ENCODE measurements around the gene PCDH15.

The PCDH15 gene

DNA sequence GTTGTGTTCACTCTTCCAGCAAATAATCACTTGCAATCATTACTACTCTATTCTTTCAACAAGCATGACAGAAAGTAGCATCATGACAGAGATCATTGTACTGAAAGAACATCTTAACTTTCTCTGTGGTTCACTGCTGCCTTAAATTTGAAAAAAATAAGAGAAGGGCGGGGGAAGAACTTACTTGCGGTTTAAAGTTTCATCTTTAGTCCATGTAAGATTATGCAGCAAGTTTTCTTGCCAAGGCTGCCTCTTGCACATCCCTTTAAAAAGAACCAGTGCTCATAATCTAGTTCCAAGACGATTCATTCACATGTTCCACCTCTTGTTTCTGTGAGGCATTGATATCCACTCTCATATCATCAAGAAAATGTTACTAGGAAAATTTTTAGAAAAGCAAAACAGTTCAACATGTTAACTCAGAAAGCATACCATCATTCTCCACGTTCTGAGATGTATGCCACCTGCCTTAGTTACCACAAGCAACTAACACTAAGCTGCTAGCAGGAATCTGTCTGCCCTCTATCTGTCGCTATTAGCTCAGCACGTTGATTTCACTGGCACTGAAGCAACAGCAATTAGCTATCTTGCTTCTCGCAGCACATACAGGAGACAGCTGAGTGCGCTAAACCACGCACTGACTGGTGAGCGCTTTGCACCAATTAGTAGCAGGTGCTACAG lies at the start of gene PCDH15:
TSS of gene PCDH15 (minus strand) at position 491 of the 681 bp plus-strand sequence. CDS start 136,969 bp downstream, outside the sequence.
- DNase-seq, result no peak

DNA sequence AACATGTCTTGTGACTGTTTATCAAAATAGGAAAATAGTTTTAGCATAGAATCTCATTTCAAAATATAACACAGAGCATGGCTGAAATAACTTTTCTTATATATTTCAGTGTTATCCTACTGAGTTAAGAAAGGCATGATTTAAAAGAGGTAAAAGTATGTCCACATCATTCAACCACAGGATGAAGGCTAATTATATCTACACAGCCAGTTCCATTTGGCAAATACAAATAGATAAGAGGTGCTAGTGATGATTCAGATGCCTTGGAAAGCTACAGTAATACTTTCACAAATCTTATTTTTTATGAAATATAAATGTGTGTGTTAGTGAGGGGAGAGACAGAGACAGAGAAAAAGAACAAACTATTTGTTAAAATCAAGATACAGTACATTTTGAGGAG lies 42.9 kb upstream of the PCDH15 start:
- no peak for DNase-seq

DNA sequence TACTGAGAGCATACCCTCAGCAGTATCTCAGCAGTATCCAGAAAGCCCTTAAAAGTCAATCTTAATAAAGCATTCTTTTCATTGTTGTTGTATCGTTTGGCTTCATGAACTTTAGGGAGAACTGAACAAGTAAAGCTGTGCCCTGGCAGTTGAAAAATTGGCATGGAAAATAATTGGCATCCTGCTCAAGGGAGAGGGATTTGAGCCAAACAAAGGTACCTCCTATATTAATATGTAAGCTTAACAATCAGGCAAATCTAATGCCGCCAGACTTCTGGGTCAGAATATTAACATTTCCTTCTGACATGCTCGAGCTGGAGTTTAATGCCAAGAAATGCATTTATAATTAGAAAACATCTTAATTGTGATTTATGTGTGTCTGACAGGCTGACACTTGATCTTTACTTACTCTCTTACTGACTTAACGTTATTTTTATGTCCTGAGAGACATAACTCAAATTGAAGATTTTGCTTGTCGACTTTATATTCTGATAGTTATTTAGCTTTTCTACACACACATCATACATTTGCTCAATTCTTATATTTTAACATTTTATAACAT lies 42.1 kb upstream of the PCDH15 start:
- no peak for DNase-seq

DNA sequence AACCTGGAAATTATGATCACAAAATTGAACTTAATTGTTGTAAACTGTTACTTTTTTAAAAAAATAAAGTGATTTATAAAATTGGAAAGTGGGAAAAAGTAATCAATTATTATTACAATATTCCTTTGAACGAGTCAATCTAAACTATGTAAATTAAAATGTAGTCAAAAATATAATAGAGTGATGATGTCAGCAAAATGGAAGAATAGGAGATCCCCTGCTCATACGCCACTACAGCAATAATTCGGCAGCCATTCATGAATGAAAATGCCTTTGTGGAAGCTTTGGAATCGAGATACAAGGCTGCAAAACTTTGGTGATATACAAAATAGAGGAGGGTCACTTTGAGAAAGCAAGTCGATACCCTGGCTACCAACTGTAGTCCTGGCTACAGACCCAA lies 36.4 kb upstream of the PCDH15 start:
- DNase-seq, result no peak

DNA sequence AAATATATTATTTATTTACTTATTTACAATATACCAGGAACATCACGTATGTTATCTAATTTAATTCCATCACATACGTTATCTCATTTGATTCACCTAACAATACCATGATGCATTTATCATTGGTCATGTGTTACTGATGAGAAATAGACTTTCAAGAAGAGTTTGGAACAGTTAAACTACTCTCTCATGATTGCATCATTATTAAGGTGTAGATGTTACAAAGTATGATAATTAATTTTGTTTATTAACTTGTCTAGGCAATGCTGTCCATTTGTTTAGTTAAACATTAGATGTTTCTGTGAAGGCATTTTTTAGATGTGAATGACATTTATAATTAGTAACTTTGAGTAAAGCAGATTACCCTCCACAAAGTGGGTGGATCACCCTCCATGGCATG lies 32.0 kb upstream of the PCDH15 start:
- no peak for DNase-seq

DNA sequence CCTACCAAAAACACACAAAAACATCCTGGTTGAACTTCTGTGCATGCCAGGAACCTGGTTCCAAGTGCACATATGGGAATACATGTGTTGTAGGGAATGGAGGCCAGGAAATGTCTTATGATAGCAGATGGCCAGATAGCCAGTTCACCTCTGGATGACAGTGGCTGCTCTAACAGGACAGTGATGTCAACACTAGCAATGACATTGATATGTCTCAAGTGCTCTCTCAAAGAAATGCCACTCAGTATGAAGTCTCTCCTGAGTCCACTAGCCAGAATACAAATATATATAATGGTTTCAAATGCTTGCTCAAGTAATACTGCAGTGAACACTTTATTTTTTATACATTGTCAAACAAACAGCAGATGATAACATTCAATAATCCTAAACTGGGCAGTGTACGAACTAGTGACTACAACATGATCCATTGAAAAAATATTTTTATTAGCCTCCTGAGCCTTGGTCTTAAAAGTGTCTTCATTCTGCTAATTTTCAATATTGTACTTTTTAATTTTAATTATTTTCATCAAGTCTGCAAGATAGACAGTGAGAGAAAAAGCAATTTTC lies 26.0 kb upstream of the PCDH15 start:
- no peak for DNase-seq

DNA sequence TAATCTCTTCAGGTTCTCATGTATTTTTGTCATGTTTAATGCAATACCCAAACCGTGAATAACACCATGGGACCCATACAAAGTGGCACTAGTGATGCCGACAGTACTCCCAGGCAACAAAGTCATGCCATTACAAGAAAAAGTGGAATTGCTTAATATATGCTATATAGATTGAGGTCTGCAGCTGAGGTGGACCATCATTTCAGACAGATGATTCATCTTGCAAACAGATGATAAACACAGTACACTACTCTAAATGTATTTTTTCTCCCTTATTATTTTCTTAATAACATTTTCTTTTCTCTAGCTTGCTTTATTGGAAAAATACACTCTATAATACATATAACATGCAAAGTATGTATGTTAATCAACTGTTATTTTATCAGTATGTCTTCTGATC lies 14.6 kb upstream of the PCDH15 start:
- DNase-seq, result no peak

DNA sequence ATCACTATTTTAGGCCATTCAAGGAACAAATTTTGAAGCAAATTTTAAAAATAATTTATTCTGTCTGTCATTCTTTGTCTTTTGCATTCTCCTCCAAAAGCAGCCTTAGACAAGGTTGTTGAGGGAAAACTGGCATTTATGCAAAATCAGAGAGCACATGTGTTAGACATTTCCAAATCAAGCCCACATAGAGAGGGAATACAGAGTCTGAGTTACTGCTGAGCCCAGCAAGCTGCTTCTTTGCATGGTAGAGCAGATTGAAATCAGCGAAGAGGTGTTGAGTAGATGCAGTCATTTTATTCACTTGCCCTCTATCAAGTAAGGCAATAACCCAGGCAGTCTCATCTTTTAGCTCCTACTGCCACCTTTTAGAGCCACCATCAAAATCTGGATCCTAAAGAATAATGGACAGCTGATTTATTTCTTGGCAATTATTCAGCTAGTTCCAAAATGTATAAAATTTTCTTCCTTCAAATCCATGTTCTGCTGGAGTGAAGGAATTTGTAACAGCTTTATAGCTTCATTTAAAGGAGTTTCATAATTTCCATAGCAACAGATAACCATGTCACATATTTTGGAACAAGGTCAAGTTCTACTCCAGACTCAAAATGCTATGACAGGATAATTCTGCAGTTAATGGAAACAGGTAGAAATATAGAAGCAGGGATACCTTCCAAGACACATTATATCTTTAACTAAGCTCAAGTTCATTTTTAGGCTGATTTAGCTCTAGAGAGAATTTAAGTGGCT lies 7.3 kb upstream of the PCDH15 start:
- DNase-seq, result no peak

DNA sequence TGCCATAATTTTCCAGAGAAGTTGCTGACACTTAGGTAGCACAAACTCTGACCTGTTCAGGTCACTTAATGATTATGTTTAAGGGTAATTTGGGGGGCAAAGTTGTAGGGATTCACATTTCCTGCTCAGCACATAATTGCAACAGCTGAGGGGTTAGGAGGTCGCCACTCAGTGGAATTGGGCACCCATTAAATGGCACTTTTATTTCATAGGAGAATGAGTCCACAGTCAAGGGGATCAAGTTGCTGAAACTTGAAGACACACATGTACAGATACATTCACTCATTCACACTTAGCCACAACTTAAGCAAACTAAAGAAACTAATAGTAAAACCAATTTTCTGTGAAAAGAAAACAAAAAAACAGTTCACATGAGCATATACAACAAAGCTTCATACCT lies 1.5 kb downstream of the PCDH15 start:
- DNase-seq, result no peak

DNA sequence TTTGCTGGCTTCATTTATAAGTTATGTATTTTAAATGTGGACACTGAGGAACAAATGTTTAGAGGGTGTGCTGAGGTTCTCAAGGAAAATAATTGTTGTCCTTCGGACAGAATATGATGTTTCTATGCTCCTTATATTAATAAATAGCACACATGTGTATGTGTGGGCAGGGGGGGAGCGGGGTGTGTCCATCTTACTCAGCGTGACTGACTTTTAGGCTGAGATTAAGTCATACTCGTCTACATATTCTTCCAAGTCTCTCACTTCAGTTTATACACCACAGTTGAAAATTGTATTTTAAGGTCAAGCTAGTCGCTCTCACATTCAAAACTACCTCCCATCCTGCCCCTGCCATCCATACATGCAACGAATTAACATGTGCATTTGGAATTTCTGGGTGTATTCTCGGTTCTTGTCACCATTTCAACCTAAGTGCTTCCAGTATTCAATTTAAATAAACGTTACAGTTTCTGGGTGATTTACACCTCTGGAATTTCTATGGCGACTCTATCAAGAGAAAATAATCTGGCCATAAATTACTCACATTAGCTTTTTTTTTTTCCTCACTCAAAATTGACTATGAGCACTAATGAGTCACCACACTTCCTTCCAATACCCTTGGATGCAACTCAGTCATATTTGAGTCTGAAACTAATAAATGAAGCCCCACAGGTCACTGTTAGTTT lies 3.3 kb downstream of the PCDH15 start:
- no peak for DNase-seq

DNA sequence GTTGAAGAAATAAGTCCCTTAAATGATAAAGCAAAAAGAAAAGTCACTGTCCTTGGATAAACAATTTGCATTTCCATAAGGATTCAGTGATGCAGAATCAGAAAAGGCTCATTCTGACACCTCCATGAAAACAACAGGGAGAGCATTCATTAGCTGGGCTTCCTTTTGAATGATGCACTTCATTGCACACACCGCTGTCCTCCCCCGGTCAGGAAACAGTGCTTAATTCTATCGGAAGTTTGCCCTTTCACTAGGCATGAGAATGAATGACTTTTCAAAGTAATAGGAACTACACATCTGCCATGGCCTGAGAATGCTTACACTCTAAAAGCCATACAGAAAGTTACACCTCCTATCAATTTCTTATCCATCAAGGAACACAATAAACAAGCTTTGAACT lies 4.2 kb downstream of the PCDH15 start:
- DNase-seq, result no peak

DNA sequence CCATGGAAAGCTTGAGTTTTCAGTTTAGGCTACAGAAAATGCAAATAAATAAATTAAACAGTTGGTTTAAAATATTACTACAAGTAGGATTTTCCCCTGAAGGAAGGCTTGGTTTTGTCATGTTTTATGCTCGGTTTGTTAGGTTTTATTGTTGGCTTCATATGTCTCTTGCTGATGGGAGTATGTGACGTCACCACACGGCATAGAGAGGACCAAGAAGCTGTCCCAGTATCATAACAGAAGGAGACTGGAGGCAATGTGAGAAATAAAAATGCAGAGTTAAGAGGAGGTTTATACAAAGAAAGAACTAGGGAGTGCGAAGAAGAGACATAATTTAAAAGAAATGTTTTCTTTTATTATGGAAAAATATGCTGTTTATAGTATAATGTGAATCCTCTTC lies 24.4 kb downstream of the PCDH15 start:
- DNase-seq, result no peak

DNA sequence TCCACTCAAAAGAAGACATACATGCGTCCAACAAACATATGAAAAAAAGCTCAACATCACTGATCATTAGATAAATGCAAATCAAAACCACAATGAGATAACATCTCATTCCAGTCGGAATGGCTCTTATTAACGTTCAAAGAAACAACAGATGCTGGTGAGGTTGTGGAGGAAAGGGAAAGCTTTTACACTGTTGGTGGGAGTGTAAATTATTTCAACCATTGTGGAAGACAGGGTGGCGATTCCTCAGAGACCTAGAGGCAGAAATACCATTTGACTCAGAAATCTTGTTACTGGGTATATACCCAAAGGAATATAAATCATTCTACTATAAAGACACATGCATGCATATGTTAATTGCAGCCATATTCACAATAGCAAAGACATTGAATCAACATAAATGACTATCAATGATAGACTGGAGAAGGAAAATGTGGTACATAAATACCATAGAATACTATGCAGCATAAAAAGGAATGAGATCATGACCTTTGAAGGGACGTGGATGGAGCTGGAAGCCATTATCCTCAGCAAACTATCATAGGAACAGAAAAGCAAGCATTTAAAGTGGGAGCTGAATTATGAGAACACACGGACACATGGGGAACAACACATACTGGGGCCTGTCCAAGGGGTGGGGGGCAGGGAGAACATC lies 28.4 kb downstream of the PCDH15 start:
- DNase-seq, result no peak

DNA sequence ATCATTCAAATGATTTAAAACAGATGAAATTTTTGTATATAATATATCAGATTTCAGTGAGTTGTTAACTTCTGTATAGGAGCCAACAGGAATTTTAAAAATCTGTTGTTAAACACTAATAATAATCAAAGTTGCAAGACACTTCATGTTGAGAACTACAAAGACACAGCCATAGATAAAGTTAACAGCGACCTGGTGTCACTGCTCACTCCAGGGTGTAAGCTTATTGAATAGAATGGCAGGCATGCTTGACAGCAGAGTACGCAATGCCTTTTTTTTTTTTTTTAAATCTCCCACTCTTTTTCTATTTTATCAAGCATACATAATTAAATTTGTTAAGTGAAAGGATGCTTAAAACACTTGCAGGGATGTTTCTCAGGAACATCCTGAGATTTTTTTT lies 32.0 kb downstream of the PCDH15 start:
- DNase-seq, result no peak

DNA sequence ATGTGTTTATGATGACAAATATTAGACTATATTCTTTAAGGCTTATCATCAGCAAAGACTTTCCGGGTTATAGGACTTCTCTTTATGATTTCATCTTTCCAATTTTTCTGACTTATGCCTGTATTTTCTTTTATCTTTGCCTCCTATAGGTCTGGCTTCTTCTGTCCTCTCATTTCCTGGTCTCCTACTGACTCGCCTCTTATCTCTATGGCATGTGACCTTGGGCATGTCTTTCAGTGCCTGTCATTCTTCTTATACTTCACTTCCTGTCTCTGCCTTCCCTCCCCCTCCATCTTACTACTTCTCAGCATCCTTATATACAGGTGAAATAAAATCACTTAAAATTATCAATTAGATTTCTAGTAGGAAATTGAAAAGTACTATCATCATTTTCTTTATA lies 42.2 kb downstream of the PCDH15 start:
- DNase-seq, result no peak

DNA sequence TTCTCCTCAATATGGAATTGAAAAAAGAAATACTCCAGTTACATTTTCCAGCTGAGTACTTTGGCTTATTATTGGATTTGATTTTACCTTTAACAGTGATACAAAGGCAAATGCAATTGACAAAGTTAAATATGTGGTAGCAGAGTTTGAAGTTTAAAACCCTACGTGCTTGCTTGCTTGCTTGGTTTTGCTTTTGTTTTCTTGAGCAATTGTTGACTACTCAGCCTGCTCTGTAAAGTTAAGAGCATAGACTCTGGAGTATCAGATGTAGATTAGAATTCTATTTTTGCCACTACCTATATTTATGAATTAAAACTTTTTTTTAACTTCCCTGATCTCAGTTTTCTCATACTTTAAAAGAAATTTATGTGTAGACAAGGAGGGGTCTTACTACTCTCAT lies 51.4 kb downstream of the PCDH15 start:
- no peak for DNase-seq

DNA sequence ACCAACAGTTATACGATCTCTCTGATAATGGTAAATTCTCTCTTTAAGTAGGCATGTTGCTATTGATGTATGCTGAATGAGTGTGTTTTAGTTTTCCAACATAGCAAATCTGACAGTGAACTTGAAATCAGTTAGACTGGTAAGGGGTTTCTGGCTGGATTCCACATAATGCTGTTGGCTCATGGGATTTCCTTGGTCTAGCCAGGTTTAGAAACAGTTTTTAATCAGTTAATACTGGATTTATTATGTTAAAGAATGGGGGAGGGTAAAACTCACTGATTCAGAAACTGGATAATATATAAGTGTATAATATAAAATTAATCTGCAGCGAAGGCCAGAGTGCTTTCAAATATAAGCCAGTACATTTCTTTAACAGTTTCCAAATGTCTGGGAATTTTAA lies 55.6 kb downstream of the PCDH15 start:
- no peak for DNase-seq

DNA sequence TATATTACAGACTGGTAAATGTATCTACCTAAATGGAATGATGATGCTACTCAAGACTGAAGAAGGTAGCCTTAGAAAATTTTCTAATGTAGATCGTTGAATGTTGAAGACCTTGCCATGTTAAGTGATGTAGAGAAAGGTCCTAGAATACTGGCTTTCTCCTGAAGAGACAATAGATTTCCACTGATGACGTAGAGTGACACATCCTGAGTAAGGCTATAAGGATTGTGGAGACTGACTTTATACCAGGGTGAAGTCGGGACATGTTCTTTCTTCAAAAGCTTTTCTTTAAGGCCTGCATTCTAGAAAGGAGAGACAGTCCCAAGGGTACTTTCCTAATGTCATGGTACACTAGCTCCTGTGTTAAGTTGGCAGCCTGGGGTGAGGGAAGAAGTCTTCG lies 58.6 kb downstream of the PCDH15 start:
- no peak for DNase-seq

DNA sequence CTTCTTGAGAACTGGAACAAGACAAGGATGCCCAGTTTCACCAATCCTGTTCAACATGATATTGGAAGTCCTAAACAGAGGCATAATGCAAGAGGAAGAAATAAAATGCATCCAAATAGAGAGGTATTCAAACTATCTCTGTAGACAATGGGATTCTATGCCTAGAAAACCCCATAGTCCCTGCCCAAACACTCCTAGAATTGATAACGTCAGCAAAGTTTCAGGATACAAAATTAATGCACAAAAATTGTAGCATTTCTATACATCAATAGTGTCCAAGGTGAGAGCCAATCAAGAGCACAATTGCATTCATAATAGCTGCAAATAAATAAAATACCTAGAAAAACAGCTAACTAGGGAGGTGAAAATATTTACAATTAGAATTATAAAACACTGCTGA lies 72.5 kb downstream of the PCDH15 start:
- DNase-seq, result no peak

DNA sequence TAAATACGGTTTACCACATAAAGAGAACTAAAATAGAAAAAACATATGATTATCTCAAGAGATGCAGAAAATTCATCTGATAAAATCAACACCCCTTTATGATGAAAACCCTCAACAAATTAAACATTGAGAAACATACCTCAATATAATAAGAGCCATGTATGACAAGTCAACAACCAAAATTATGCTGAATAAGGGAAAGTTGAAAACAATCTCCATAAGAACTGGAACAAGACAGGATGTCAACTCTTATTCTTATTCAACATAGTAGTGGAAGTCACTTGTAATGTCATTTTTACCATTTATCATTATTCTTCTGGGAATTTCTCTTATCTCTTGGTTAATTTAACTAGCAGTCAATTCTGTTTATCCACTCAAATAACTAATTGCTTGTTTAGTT lies 79.0 kb downstream of the PCDH15 start:
- DNase-seq, result no peak

DNA sequence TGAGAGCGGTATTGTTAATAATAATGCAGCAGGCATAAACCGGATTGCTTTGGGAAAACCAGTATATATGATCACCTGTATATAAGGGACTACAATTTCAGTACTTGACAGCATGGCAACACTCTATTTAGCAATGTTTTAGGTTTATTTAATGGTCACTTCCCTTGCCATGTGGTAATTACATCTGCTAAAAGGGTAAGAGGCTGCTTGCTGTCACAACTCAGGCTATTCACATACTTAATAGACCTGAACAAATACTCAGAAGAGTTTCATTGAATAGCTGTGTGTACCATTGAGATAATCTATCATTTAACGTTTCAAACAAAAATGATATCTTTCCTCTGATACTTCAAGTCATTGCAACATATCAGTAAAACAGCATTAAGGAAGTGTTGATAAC lies 90.1 kb downstream of the PCDH15 start:
- DNase-seq, result no peak

DNA sequence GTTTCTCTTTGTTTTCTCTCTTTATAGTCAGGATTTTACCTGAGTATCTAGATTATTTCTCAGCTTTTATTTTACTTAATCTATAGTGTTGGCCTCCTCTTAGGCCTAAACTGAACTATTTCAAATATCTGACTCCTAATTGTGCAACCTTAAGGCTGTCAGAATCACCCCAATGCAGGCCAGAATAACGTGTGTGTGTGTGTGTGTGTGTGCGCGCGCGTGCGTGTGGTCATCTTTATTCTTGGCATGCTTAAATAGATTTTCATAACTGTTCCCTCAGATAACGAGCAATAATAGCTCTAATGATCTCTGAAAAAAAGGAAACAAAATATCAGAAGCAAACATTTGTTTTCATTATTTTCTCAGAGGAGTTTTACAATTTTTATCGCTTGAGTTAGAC lies 92.4 kb downstream of the PCDH15 start:
- DNase-seq, result no peak

DNA sequence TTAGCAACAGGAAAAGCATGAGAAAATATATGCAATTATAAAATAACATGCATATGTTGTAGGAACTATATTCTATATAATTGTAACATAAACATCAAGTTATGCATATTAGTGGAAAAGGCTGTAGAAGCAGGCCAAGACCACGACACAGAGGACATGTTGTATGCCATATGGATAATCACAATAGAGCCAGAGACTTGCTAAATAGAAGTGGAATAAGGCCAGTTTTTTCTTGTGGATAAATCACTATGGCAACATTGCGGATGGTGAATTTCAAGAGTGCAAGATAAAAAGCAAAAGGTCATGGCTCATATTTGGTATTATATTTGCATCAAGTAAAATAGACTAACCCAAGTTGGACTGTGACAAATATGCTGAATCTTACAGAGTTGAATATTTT lies 93.0 kb downstream of the PCDH15 start:
- DNase-seq, result no peak
